Measurements from ENCODE around the gene TYK2. TPM values are rescaled to one million over a fixed set of nuclear protein-coding genes. Genes with fewer than 3 reads are reported as not detected.

TYK2 gene
- total RNA-seq, 1 donor: 72.7 TPM

- Histone ChIP-seq H3K4me2 (ENCODE audit: insufficient read depth, low read length) (peak overlapping the region; percentile 68), H2AFZ (ENCODE audit: low read length) (no peak overlapping the region), H3K4me3 (ENCODE audit: insufficient read depth, low read length) (peak overlapping the region; percentile 57), H3K27me3 (ENCODE audit: insufficient read depth, low read length) (peaks cover 61% of the 10 kb centered on the region), H3K36me3 (ENCODE audit: insufficient read depth, low read length) (no peaks in the 10 kb centered on the region), H3K4me1 (ENCODE audit: insufficient read depth, low read length) (peaks cover 40% of the 10 kb centered on the region), H4K20me1 (ENCODE audit: insufficient read depth, low read length) (peaks cover 12% of the 10 kb centered on the region), H3K27ac (ENCODE audit: low read depth, low read length) (no peak overlapping the region), H3K9me3 (ENCODE audit: low read depth, low read length) (no peaks in the 10 kb centered on the region), H3K79me2 (ENCODE audit: insufficient read depth, low read length) (no peaks in the 10 kb centered on the region)
- no peak for TF ChIP-seq CTCF (IDR thresholded peaks at IDR 0.05; ENCODE audit: extremely low read depth, low read depth, low read length)
- peak; percentile 95 for DNase-seq (ENCODE audit: insufficient read length, low spot score, missing footprints)
Observed at GRCh38 chr19:10419646-10420443, 39.5 kb upstream of the TYK2 start.

DNA sequence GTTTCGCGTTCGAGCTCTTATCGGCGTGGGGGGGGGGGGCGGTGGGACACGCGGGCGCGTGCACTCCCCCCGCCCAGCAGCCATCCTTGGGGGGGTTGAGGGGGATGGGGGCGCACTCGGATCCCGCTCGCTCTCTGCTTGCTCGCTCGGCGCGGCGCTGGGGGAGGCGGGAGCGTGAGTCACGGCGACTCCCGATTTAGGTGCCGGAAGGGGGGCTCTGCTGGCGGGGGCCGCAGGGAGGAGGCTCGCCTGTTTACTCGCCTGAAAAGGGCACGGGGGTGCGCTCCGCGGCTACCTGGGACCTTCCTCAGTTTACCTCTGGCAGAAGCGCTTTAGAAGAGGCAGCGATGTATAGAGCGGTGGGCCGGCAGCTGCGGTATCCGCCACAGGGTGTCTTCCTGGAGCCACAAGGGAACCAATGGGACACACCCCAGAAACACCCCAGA, 38.9 kb upstream of the TYK2 start:
- peak; percentile 91 for DNase-seq (ENCODE audit: insufficient read length, low spot score, missing footprints)
- Histone ChIP-seq H3K9me3 (ENCODE audit: low read depth, low read length) (no peaks in the 10 kb centered on the region), H2AFZ (ENCODE audit: low read length) (no peak overlapping the region), H3K27me3 (ENCODE audit: insufficient read depth, low read length) (peaks cover 59% of the 10 kb centered on the region), H3K4me2 (ENCODE audit: insufficient read depth, low read length) (peak overlapping the region; percentile 68), H3K36me3 (ENCODE audit: insufficient read depth, low read length) (no peaks in the 10 kb centered on the region), H3K79me2 (ENCODE audit: insufficient read depth, low read length) (no peaks in the 10 kb centered on the region), H3K27ac (ENCODE audit: low read depth, low read length) (no peak overlapping the region), H3K4me1 (ENCODE audit: insufficient read depth, low read length) (peaks cover 35% of the 10 kb centered on the region), H4K20me1 (ENCODE audit: insufficient read depth, low read length) (peaks cover 12% of the 10 kb centered on the region), H3K4me3 (ENCODE audit: insufficient read depth, low read length) (peak overlapping the region; percentile 57)
- no peak for TF ChIP-seq CTCF (IDR thresholded peaks at IDR 0.05; ENCODE audit: extremely low read depth, low read depth, low read length)

- Histone ChIP-seq H3K4me2 (ENCODE audit: insufficient read depth, low read length) (peak overlapping the region; percentile 68), H4K20me1 (ENCODE audit: insufficient read depth, low read length) (peaks cover 12% of the 10 kb centered on the region), H3K36me3 (ENCODE audit: insufficient read depth, low read length) (no peaks in the 10 kb centered on the region), H3K9me3 (ENCODE audit: low read depth, low read length) (no peaks in the 10 kb centered on the region), H3K4me1 (ENCODE audit: insufficient read depth, low read length) (peaks cover 30% of the 10 kb centered on the region), H3K79me2 (ENCODE audit: insufficient read depth, low read length) (no peaks in the 10 kb centered on the region), H2AFZ (ENCODE audit: low read length) (no peak overlapping the region), H3K27ac (ENCODE audit: low read depth, low read length) (no peak overlapping the region), H3K27me3 (ENCODE audit: insufficient read depth, low read length) (peaks cover 56% of the 10 kb centered on the region), H3K4me3 (ENCODE audit: insufficient read depth, low read length) (no peak overlapping the region)
- TF ChIP-seq CTCF (IDR thresholded peaks at IDR 0.05; ENCODE audit: extremely low read depth, low read depth, low read length): no peak
- DNase-seq (ENCODE audit: insufficient read length, low spot score, missing footprints): peak; percentile 90
Observed at GRCh38 chr19:10418485-10419199, 38.3 kb upstream of the TYK2 start.

GRCh38 chr19:10418235-10418484, 37.8 kb upstream of the TYK2 start:
- H3K27ac ChIP-seq (ENCODE audit: low read depth, low read length): no peak overlapping the region
- H4K20me1 ChIP-seq (ENCODE audit: insufficient read depth, low read length): peaks cover 12% of the 10 kb centered on the region
- H3K79me2 ChIP-seq (ENCODE audit: insufficient read depth, low read length): no peaks in the 10 kb centered on the region
- H3K27me3 ChIP-seq (ENCODE audit: insufficient read depth, low read length): peaks cover 51% of the 10 kb centered on the region
- no peak overlapping the region for H3K4me3 ChIP-seq (ENCODE audit: insufficient read depth, low read length)
- H3K36me3 ChIP-seq (ENCODE audit: insufficient read depth, low read length): no peaks in the 10 kb centered on the region
- H3K4me2 ChIP-seq (ENCODE audit: insufficient read depth, low read length): no peak overlapping the region
- TF ChIP-seq CTCF (IDR thresholded peaks at IDR 0.05; ENCODE audit: extremely low read depth, low read depth, low read length): no peak
- peak; percentile 90 for DNase-seq (ENCODE audit: insufficient read length, low spot score, missing footprints)
- H3K9me3 ChIP-seq (ENCODE audit: low read depth, low read length): no peaks in the 10 kb centered on the region
- no peak overlapping the region for H2AFZ ChIP-seq (ENCODE audit: low read length)
- H3K4me1 ChIP-seq (ENCODE audit: insufficient read depth, low read length): peaks cover 29% of the 10 kb centered on the region
